ENCODE results near the gene FARS2. TPM values are rescaled to one million over a fixed set of nuclear protein-coding genes. Genes with fewer than 3 reads are reported as not detected.

FARS2 gene
- polyA plus RNA-seq, 1 of the 3 experiments (the other 2 are of a cell fraction): 12.5 TPM

GRCh38 chr6:5353971-5354370, 92.7 kb downstream of the FARS2 start:
- H3F3A ChIP-seq (replicated peaks; ENCODE audit: insufficient read depth): no peaks in the 10 kb centered on the region
- no peaks in the 10 kb centered on the region for H3K9me2 ChIP-seq
- ChIA-PET CTCF (no interaction called here), POLR2A (no interaction called here)
- no peak overlapping the region for H2AFZ ChIP-seq (ENCODE audit: low read depth)
- no peaks in the 10 kb centered on the region; the same call in 1 of the 2 replicates for H3K79me2 ChIP-seq (ENCODE audit: insufficient read depth)
- H3K27me3 ChIP-seq (ENCODE audit: insufficient read depth): no peaks in the 10 kb centered on the region
- DNase-seq: no peak
- 0 out of 2 replicates have a peak, but pooled peaks cover 2% of the 10 kb centered on the region for H3K9me3 ChIP-seq
- H3K9ac ChIP-seq: no peak overlapping the region
- TF ChIP-seq RXRA (IDR thresholded peaks at IDR 0.05; ENCODE audit: borderline replicate concordance, low read depth): no peak
- no peak for TF ChIP-seq RFX5 (IDR thresholded peaks at IDR 0.05; ENCODE audit: low read length)
- TF ChIP-seq NFIC (IDR thresholded peaks at IDR 0.05; ENCODE audit: borderline replicate concordance): no peak
- TF ChIP-seq RCOR1 (IDR thresholded peaks at IDR 0.05; ENCODE audit: low read length): no peak
- TF ChIP-seq GATA2 (CRISPR knock-in tag; IDR thresholded peaks at IDR 0.05): no peak
- TF ChIP-seq FOXM1 (IDR thresholded peaks at IDR 0.05; ENCODE audit: low read depth): no peak
- no peak for TF ChIP-seq RAD21 (IDR thresholded peaks at IDR 0.05; ENCODE audit: low read length)
- no peak for TF ChIP-seq YY1 (IDR thresholded peaks at IDR 0.05; ENCODE audit: low read depth)
- no peak for TF ChIP-seq REST (IDR thresholded peaks at IDR 0.05; ENCODE audit: low read depth, low read length)
- TF ChIP-seq POLR2AphosphoS5 (IDR thresholded peaks at IDR 0.05; ENCODE audit: low read depth, low read length): no peak
- no peak for TF ChIP-seq FOXJ3 (CRISPR knock-in tag; IDR thresholded peaks at IDR 0.05)
- TF ChIP-seq IRF3 (IDR thresholded peaks at IDR 0.05; ENCODE audit: low read depth, low read length): no peak
- no peak for TF ChIP-seq MXI1 (IDR thresholded peaks at IDR 0.05; ENCODE audit: low read depth, low read length)
- TF ChIP-seq CHD2 (IDR thresholded peaks at IDR 0.05; ENCODE audit: low read length, partially characterized antibody): no peak
- no peak for TF ChIP-seq USF1 (IDR thresholded peaks at IDR 0.05; ENCODE audit: borderline replicate concordance, low read depth)
- no peak for TF ChIP-seq MAX (IDR thresholded peaks at IDR 0.05; ENCODE audit: low read depth)
- no peak for TF ChIP-seq TAF1 (IDR thresholded peaks at IDR 0.05; ENCODE audit: borderline replicate concordance, low read depth, low read length)
- no peak for TF ChIP-seq FOSL2 (IDR thresholded peaks at IDR 0.05; ENCODE audit: borderline replicate concordance, low read depth)
- TF ChIP-seq EP300 (IDR thresholded peaks at IDR 0.05; ENCODE audit: borderline replicate concordance in 1 of 2, low read depth in 1 of 2, low read length in 1 of 2): no peak
- no peak for TF ChIP-seq CTCF (IDR thresholded peaks at IDR 0.05)
- H3K27ac ChIP-seq (ENCODE audit: low read depth in 2 of 2, low read length in 1 of 2): no peak overlapping the region
- H3K4me1 ChIP-seq (ENCODE audit: control insufficient read depth in 1 of 2, insufficient read depth in 2 of 2, low read depth in 1 of 2, low read length in 1 of 2): no peaks in the 10 kb centered on the region; a peak in 2 of 4 replicates
- no peaks in the 10 kb centered on the region for H3K36me3 ChIP-seq (replicated peaks in 1 of 2; ENCODE audit: control insufficient read depth in 1 of 2, insufficient read depth in 2 of 2, low read length in 1 of 2)
- no peak overlapping the region for H3K4me2 ChIP-seq
- H4K20me1 ChIP-seq (ENCODE audit: insufficient read depth): 0 out of 2 replicates have a peak, but pooled peaks cover 3% of the 10 kb centered on the region
- H3K4me3 ChIP-seq (ENCODE audit: low read depth in 2 of 2, low read length in 1 of 2): no peak overlapping the region
- WGBS (ENCODE audit: low lambda C conversion rate): 75% methylated on average over 1 of the region's 1 CpG
